Neural progenitor cell (in vitro differentiated cells): ENCODE results near the gene TICAM1.

Experiments used
- EZH2phosphoT487 ChIP-seq: fragments of 200-600 bp; sonication (generic); IDR thresholded peaks from 2 replicates; pipeline ENCODE4 v1.6.1; 2017; ENCODE audit warnings: antibody characterized with exemption
- TF ChIP-seq, protein P1 (sequence below): fragments of 200-600 bp; sonication (generic); IDR thresholded peaks from 2 replicates; pipeline ENCODE4 v1.5.1; 2017; ENCODE audit warnings: antibody characterized with exemption, mild to moderate bottlenecking

GRCh38 chr19:4831304-4831978 is at the start of gene TICAM1:
- TF ChIP-seq, protein P1, sequence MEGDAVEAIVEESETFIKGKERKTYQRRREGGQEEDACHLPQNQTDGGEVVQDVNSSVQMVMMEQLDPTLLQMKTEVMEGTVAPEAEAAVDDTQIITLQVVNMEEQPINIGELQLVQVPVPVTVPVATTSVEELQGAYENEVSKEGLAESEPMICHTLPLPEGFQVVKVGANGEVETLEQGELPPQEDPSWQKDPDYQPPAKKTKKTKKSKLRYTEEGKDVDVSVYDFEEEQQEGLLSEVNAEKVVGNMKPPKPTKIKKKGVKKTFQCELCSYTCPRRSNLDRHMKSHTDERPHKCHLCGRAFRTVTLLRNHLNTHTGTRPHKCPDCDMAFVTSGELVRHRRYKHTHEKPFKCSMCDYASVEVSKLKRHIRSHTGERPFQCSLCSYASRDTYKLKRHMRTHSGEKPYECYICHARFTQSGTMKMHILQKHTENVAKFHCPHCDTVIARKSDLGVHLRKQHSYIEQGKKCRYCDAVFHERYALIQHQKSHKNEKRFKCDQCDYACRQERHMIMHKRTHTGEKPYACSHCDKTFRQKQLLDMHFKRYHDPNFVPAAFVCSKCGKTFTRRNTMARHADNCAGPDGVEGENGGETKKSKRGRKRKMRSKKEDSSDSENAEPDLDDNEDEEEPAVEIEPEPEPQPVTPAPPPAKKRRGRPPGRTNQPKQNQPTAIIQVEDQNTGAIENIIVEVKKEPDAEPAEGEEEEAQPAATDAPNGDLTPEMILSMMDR = no peak
- TF ChIP-seq EZH2phosphoT487 = peak; percentile 28
